B cell (primary cell): ENCODE measurements around the gene RIPOR2. TPM values are rescaled to one million over a fixed set of nuclear protein-coding genes. Genes with fewer than 3 reads are reported as not detected.

ENCODE experiments used
- ATAC-seq: fragments of 200-7000 bp; cut with Tn5 transposase; one replicate; pipeline ENCODE4 v1.10.0; 2021; ENCODE audit warnings: low read depth, mild to moderate bottlenecking, moderate number of reproducible peaks, moderate library complexity
- CTCF ChIA-PET: fragments of 350-600 bp; sonication (Branson Sonifier 250); formaldehyde crosslinking; loops from one replicate; lab custom pipeline; 2021; ENCODE audit warnings: antibody characterized with exemption, inconsistent platforms; lab: Charles Lee
- POLR2A ChIA-PET: fragments of 350-600 bp; sonication (Branson Sonifier 250); formaldehyde crosslinking; loops from one replicate; lab custom pipeline; 2021; ENCODE audit warnings: antibody characterized with exemption; lab: Charles Lee
- DNase-seq: peaks from one replicate; pipeline ENCODE4 v3.0.0; 2013
- H2AFZ ChIP-seq: 2 replicates; pipeline ENCODE4 v1.6.1; 2012; ENCODE audit warnings: mild to moderate bottlenecking, low read depth, low read length; ENCODE audit not compliant: insufficient read depth, poor library complexity, severe bottlenecking
- H3K27ac ChIP-seq, 2 donors: 1 replicate in 1 of 2; 2 replicates in 1 of 2; pipeline ENCODE4 v1.5.1; 2012 to 2013; ENCODE audit warnings: low read length in 2 of 2, mild to moderate bottlenecking in 2 of 2, moderate library complexity in 1 of 2
- H3K27me3 ChIP-seq, 4 experiments: fragments of 200-600 bp in 1 of 4; sonication (generic) in 1 of 4; replicated peaks in 1 of 4; 1 replicate in 2 of 4; 2 replicates in 2 of 4; pipeline versions ENCODE4 v1.6.1 to v1.7.0; 2013 to 2016; ENCODE audit warnings: low read length in 3 of 4, mild to moderate bottlenecking in 2 of 4, mixed read lengths in 1 of 4, moderate library complexity in 1 of 4; ENCODE audit not compliant: insufficient read depth in 4 of 4, control insufficient read depth in 3 of 4; ENCODE audit errors: control extremely low read depth in 1 of 4
- H3K36me3 ChIP-seq, 2 experiments: replicated peaks in 1 of 2; 1 replicate in 1 of 2; 2 replicates in 1 of 2; pipeline versions ENCODE4 v1.6.1 to v1.7.1; 2013; ENCODE audit warnings: low read length in 1 of 2; ENCODE audit not compliant: insufficient read depth in 2 of 2, control insufficient read depth in 1 of 2; ENCODE audit errors: control extremely low read depth in 1 of 2, extremely low read depth in 1 of 2
- H3K4me1 ChIP-seq, 2 donors: fragments of 200-600 bp in 1 of 2; sonication (generic) in 1 of 2; 1 replicate in 1 of 2; 2 replicates in 1 of 2; pipeline versions ENCODE4 v1.5.1 to v1.6.1; 2013 to 2017; ENCODE audit warnings: low read length in 2 of 2; ENCODE audit not compliant: control insufficient read depth in 2 of 2, insufficient read depth in 2 of 2
- H3K4me2 ChIP-seq: replicated peaks from 2 replicates; pipeline ENCODE3; 2012; ENCODE audit warnings: mild to moderate bottlenecking, low read depth, low read length; ENCODE audit not compliant: poor library complexity, severe bottlenecking
- H3K4me3 ChIP-seq, 5 experiments: fragments of 200-600 bp in 1 of 5; sonication (generic) in 1 of 5; 1 replicate in 3 of 5; 2 replicates in 2 of 5; pipeline versions ENCODE4 v1.5.1 to v1.7.0; 2011 to 2016; ENCODE audit warnings: low read length in 4 of 5, mild to moderate bottlenecking in 4 of 5, low read depth in 2 of 5, control low read depth in 1 of 5, moderate library complexity in 1 of 5; ENCODE audit not compliant: insufficient read depth in 1 of 5; ENCODE audit errors: control extremely low read depth in 1 of 5, extremely low read depth in 1 of 5
- H3K79me2 ChIP-seq: fragments of 200-600 bp; sonication (generic); one replicate; pipeline ENCODE4 v1.6.0; 2016; ENCODE audit warnings: low read length; ENCODE audit not compliant: control insufficient read depth, insufficient read depth
- H3K9ac ChIP-seq: fragments of 200-600 bp; sonication (generic); 2 replicates; pipeline ENCODE4 v1.6.1; 2017; ENCODE audit warnings: mild to moderate bottlenecking, low read length, moderate library complexity
- H3K9me3 ChIP-seq, 3 donors: one replicate each; pipeline versions ENCODE4 v1.6.1 to v1.7.1; 2013; ENCODE audit warnings: low read length in 2 of 3; ENCODE audit not compliant: control insufficient read depth in 2 of 3, insufficient read depth in 1 of 3; ENCODE audit errors: control extremely low read depth in 1 of 3
- H4K20me1 ChIP-seq: 2 replicates; pipeline ENCODE4 v1.6.0; 2012; ENCODE audit warnings: mild to moderate bottlenecking, low read length; ENCODE audit not compliant: insufficient read depth, control insufficient read depth, poor library complexity, severe bottlenecking
- H3K27ac Mint-ChIP-seq: one replicate; pipeline ENCODE4 v1.8.0; 2021; ENCODE audit warnings: mixed read lengths
- H3K27me3 Mint-ChIP-seq: one replicate; pipeline ENCODE4 v1.8.0; 2021; ENCODE audit warnings: mixed read lengths
- H3K4me1 Mint-ChIP-seq: one replicate; pipeline ENCODE4 v1.8.0; 2021; ENCODE audit warnings: mixed read lengths
- H3K4me3 Mint-ChIP-seq: one replicate; pipeline ENCODE4 v1.8.0; 2021; ENCODE audit warnings: mixed read lengths
- H3K9me3 Mint-ChIP-seq: one replicate; pipeline ENCODE4 v1.8.0; 2022; ENCODE audit warnings: mixed read lengths; ENCODE audit not compliant: insufficient read depth
- CTCF ChIP-seq: fragments of 200-600 bp; IDR thresholded peaks from one replicate; pipeline ENCODE4 v1.8.0; 2022; ENCODE audit warnings: antibody characterized with exemption, mild to moderate bottlenecking
- EZH2 ChIP-seq: IDR thresholded peaks from 2 replicates; pipeline ENCODE4 v1.6.1; 2012; ENCODE audit warnings: borderline replicate concordance, low read depth, mild to moderate bottlenecking, moderate library complexity, low read length; ENCODE audit not compliant: insufficient read depth, poor library complexity, severe bottlenecking
- WGBS: methylation state at CpG from one replicate; pipeline ENCODE4 v1.1.5; 2013; ENCODE audit warnings: missing lambda C conversion rate; ENCODE audit not compliant: insufficient coverage; 5-methylcytosine and 5-hydroxymethylcytosine counted together
- intact Hi-C: fragments of 100-400 bp; cut with micrococcal nuclease; formaldehyde crosslinking; loops from one replicate; pipeline ENCODE4 v1.10.0; 2022
- polyA plus RNA-seq: library from polyadenylated mRNA; depleted of rRNA; stranded (reverse); fragments of >200 nt; gene quantifications from 2 replicates; pipeline ENCODE4 v1.2.3, GENCODE V29; 2012
- total RNA-seq, 2 donors: library from RNA; stranded (reverse); fragments of 120-200 nt in 1 of 2; gene quantifications; 1 replicate in 1 of 2; 2 replicates in 1 of 2; pipeline versions ENCODE4 v1.2.3 to v1.2.4, GENCODE V29; 2013 to 2022

RIPOR2 gene
- total and polyA plus RNA-seq, 2 donors (not counting 1 experiment from before 2014, with no cell fraction given) = 300 to 430 TPM

- no peak overlapping the region for H3K4me3 ChIP-seq
- H3K79me2 ChIP-seq = peaks cover 50% of the 10 kb centered on the region
- no peak for DNase-seq
- no peaks in the 10 kb centered on the region for H3K27me3 ChIP-seq
- no peak overlapping the region for H2AFZ ChIP-seq
- no peaks in the 10 kb centered on the region for H3K9me3 Mint-ChIP-seq
- no peak overlapping the region for H3K27ac ChIP-seq
- no peak overlapping the region for H3K4me3 Mint-ChIP-seq
- H4K20me1 ChIP-seq = peaks cover 80% of the 10 kb centered on the region
- H3K4me1 ChIP-seq = no peaks in the 10 kb centered on the region
- POLR2A ChIA-PET = no interaction called here
- intact Hi-C loops = no loop called here
- no peaks in the 10 kb centered on the region for H3K27me3 Mint-ChIP-seq
- H3K4me2 ChIP-seq = no peak overlapping the region
- H3K4me1 Mint-ChIP-seq = peaks cover 13% of the 10 kb centered on the region
- H3K36me3 ChIP-seq = peaks cover 33 to 93% of the 10 kb centered on the region in 2 experiments
- 97% methylated on average over 6 of the region's 7 CpGs for WGBS
- no peak for ATAC-seq
- TF ChIP-seq EZH2 = no peak
- no peak for TF ChIP-seq CTCF
- CTCF ChIA-PET = interaction anchor here (1.4 to 4.8 kb wide), 4 partner anchors 9 to 180 kb away, joined by 5 to 26 read pairs (median 12); no protein-coding TSS in a partner anchor
- H3K9me3 ChIP-seq = no peaks in the 10 kb centered on the region
- no peak overlapping the region for H3K9ac ChIP-seq
- peak overlapping the region; percentile 46 for H3K27ac Mint-ChIP-seq
These were observed 88.4 kb downstream of the RIPOR2 start for GRCh38 chr6:24847402-24847801.

GRCh38 chr6:24845578-24845977 is 90.2 kb downstream of the RIPOR2 start:
- H3K79me2 ChIP-seq = peaks cover 45% of the 10 kb centered on the region
- H3K4me1 Mint-ChIP-seq = peaks cover 19% of the 10 kb centered on the region
- no peak for TF ChIP-seq EZH2
- intact Hi-C loops = no loop called here
- H3K4me1 ChIP-seq = peaks cover 0 to 1% of the 10 kb centered on the region in 2 donors
- POLR2A ChIA-PET = no interaction called here
- CTCF ChIA-PET = interaction anchor here (0.8 to 4.8 kb wide), 5 partner anchors 9 to 172 kb away, joined by 3 to 26 read pairs (median 12); no protein-coding TSS in a partner anchor
- H3K36me3 ChIP-seq = peaks cover 43 to 97% of the 10 kb centered on the region in 2 experiments
- no peak overlapping the region for H3K9ac ChIP-seq
- no peak overlapping the region for H3K4me2 ChIP-seq
- H3K27me3 Mint-ChIP-seq = no peaks in the 10 kb centered on the region
- no peaks in the 10 kb centered on the region for H3K9me3 ChIP-seq
- H3K4me3 Mint-ChIP-seq = no peak overlapping the region
- DNase-seq (no peak), ATAC-seq (no peak)
- peak overlapping the region in 1 of 2 donors; percentile 44 for H3K27ac ChIP-seq
- H3K27ac Mint-ChIP-seq = peak overlapping the region; percentile 81
- no peaks in the 10 kb centered on the region for H3K27me3 ChIP-seq
- H3K9me3 Mint-ChIP-seq = no peaks in the 10 kb centered on the region
- H3K4me3 ChIP-seq = no peak overlapping the region
- H2AFZ ChIP-seq = no peak overlapping the region
- WGBS = 95% methylated on average over 4 of the region's 4 CpGs
- H4K20me1 ChIP-seq = peaks cover 86% of the 10 kb centered on the region
